Measurements from ENCODE around the gene EHMT1.

EHMT1 gene

GRCh38 chr9:137690930-137691645 lies 72.3 kb downstream of the EHMT1 start:
- Histone ChIP-seq H3K4me3 (ENCODE audit: low read depth in 1 of 2, low read length in 2 of 2) (no peak overlapping the region), H3K4me1 (ENCODE audit: control insufficient read depth in 1 of 2, insufficient read depth in 2 of 2, low read length in 2 of 2) (peaks cover 7 to 41% of the 10 kb centered on the region in 2 donors), H3K27ac (ENCODE audit: low read length) (no peak overlapping the region)

GRCh38 chr9:137691646-137692351 lies 73.0 kb downstream of the EHMT1 start:
- Histone ChIP-seq H3K36me3 (ENCODE audit: control insufficient read depth in 1 of 2, insufficient read depth in 2 of 2, low read length in 2 of 2) (no peaks in the 10 kb centered on the region), H3K9me3 (ENCODE audit: control insufficient read depth in 1 of 2, low read length in 2 of 2) (no peaks in the 10 kb centered on the region), H3K4me3 (ENCODE audit: low read depth in 1 of 2, low read length in 2 of 2) (no peak overlapping the region), H3K27ac (ENCODE audit: low read length) (no peak overlapping the region), H3K27me3 (ENCODE audit: low read depth, low read length) (no peaks in the 10 kb centered on the region), H3K4me1 (ENCODE audit: control insufficient read depth in 1 of 2, insufficient read depth in 2 of 2, low read length in 2 of 2) (peaks cover 7 to 43% of the 10 kb centered on the region in 2 donors)

More at GRCh38 chr9:137690930-137691645, 72.3 kb downstream of the EHMT1 start:
- H3K9me3 ChIP-seq (ENCODE audit: control insufficient read depth in 1 of 2, low read length in 2 of 2), result no peaks in the 10 kb centered on the region
- no peaks in the 10 kb centered on the region for H3K36me3 ChIP-seq (ENCODE audit: control insufficient read depth in 1 of 2, insufficient read depth in 2 of 2, low read length in 2 of 2)
- H3K27me3 ChIP-seq (ENCODE audit: low read depth, low read length), result no peaks in the 10 kb centered on the region

GRCh38 chr9:137694236-137694959 lies 75.6 kb downstream of the EHMT1 start:
- no peak overlapping the region for H3K27ac ChIP-seq (ENCODE audit: low read length)
- no peaks in the 10 kb centered on the region for H3K27me3 ChIP-seq (ENCODE audit: low read depth, low read length)
- H3K9me3 ChIP-seq (ENCODE audit: control insufficient read depth in 1 of 2, low read length in 2 of 2), result no peaks in the 10 kb centered on the region
- peaks cover 7 to 32% of the 10 kb centered on the region in 2 donors for H3K4me1 ChIP-seq (ENCODE audit: control insufficient read depth in 1 of 2, insufficient read depth in 2 of 2, low read length in 2 of 2)
- H3K36me3 ChIP-seq (ENCODE audit: control insufficient read depth in 1 of 2, insufficient read depth in 2 of 2, low read length in 2 of 2), result no peaks in the 10 kb centered on the region
- no peak overlapping the region for H3K4me3 ChIP-seq (ENCODE audit: low read depth in 1 of 2, low read length in 2 of 2)

- Histone ChIP-seq H3K27me3 (ENCODE audit: low read depth, low read length) (no peaks in the 10 kb centered on the region), H3K36me3 (ENCODE audit: control insufficient read depth in 1 of 2, insufficient read depth in 2 of 2, low read length in 2 of 2) (no peaks in the 10 kb centered on the region), H3K27ac (ENCODE audit: low read length) (no peak overlapping the region), H3K9me3 (ENCODE audit: control insufficient read depth in 1 of 2, low read length in 2 of 2) (no peaks in the 10 kb centered on the region), H3K4me1 (ENCODE audit: control insufficient read depth in 1 of 2, insufficient read depth in 2 of 2, low read length in 2 of 2) (peaks cover 7 to 32% of the 10 kb centered on the region in 2 donors), H3K4me3 (ENCODE audit: low read depth in 1 of 2, low read length in 2 of 2) (no peak overlapping the region)
Observed at GRCh38 chr9:137694962-137695875, 76.4 kb downstream of the EHMT1 start.

- H3K27me3 ChIP-seq (ENCODE audit: low read depth, low read length), result no peaks in the 10 kb centered on the region
- no peaks in the 10 kb centered on the region for H3K9me3 ChIP-seq (ENCODE audit: control insufficient read depth in 1 of 2, low read length in 2 of 2)
- no peaks in the 10 kb centered on the region for H3K36me3 ChIP-seq (ENCODE audit: control insufficient read depth in 1 of 2, insufficient read depth in 2 of 2, low read length in 2 of 2)
- no peak overlapping the region for H3K27ac ChIP-seq (ENCODE audit: low read length)
- H3K4me1 ChIP-seq (ENCODE audit: control insufficient read depth in 1 of 2, insufficient read depth in 2 of 2, low read length in 2 of 2), result peaks cover 6 to 28% of the 10 kb centered on the region in 2 donors
- H3K4me3 ChIP-seq (ENCODE audit: low read depth in 1 of 2, low read length in 2 of 2), result no peak overlapping the region
Observed at GRCh38 chr9:137696136-137696925, 77.5 kb downstream of the EHMT1 start.

GRCh38 chr9:137697193-137697592 lies 78.4 kb downstream of the EHMT1 start:
- Histone ChIP-seq H3K4me3 (ENCODE audit: low read depth in 1 of 2, low read length in 2 of 2) (no peak overlapping the region), H3K36me3 (ENCODE audit: control insufficient read depth in 1 of 2, insufficient read depth in 2 of 2, low read length in 2 of 2) (no peaks in the 10 kb centered on the region), H3K4me1 (ENCODE audit: control insufficient read depth in 1 of 2, insufficient read depth in 2 of 2, low read length in 2 of 2) (peaks cover 0 to 19% of the 10 kb centered on the region in 2 donors), H3K9me3 (ENCODE audit: control insufficient read depth in 1 of 2, low read length in 2 of 2) (no peaks in the 10 kb centered on the region), H3K27me3 (ENCODE audit: low read depth, low read length) (no peaks in the 10 kb centered on the region), H3K27ac (ENCODE audit: low read length) (no peak overlapping the region)

GRCh38 chr9:137697832-137698231 lies 79.0 kb downstream of the EHMT1 start:
- Histone ChIP-seq H3K9me3 (ENCODE audit: control insufficient read depth in 1 of 2, low read length in 2 of 2) (no peaks in the 10 kb centered on the region), H3K27me3 (ENCODE audit: low read depth, low read length) (no peaks in the 10 kb centered on the region), H3K36me3 (ENCODE audit: control insufficient read depth in 1 of 2, insufficient read depth in 2 of 2, low read length in 2 of 2) (peaks cover 0 to 4% of the 10 kb centered on the region in 2 donors), H3K27ac (ENCODE audit: low read length) (no peak overlapping the region), H3K4me1 (ENCODE audit: control insufficient read depth in 1 of 2, insufficient read depth in 2 of 2, low read length in 2 of 2) (peaks cover 0 to 15% of the 10 kb centered on the region in 2 donors), H3K4me3 (ENCODE audit: low read depth in 1 of 2, low read length in 2 of 2) (no peak overlapping the region)

- no peak overlapping the region for H3K4me3 ChIP-seq (ENCODE audit: low read depth in 1 of 2, low read length in 2 of 2)
- H3K36me3 ChIP-seq (ENCODE audit: control insufficient read depth in 1 of 2, insufficient read depth in 2 of 2, low read length in 2 of 2), result peaks cover 0 to 5% of the 10 kb centered on the region in 2 donors
- H3K27ac ChIP-seq (ENCODE audit: low read length), result no peak overlapping the region
- H3K9me3 ChIP-seq (ENCODE audit: control insufficient read depth in 1 of 2, low read length in 2 of 2), result peaks cover 0 to 6% of the 10 kb centered on the region in 2 donors
- peaks cover 0 to 4% of the 10 kb centered on the region in 2 donors for H3K4me1 ChIP-seq (ENCODE audit: control insufficient read depth in 1 of 2, insufficient read depth in 2 of 2, low read length in 2 of 2)
- no peaks in the 10 kb centered on the region for H3K27me3 ChIP-seq (ENCODE audit: low read depth, low read length)
Observed at GRCh38 chr9:137700911-137701310, 82.1 kb downstream of the EHMT1 start.

GRCh38 chr9:137702615-137703379 lies 84.0 kb downstream of the EHMT1 start:
- peaks cover 0 to 11% of the 10 kb centered on the region in 2 donors for H3K4me1 ChIP-seq (ENCODE audit: control insufficient read depth in 1 of 2, insufficient read depth in 2 of 2, low read length in 2 of 2)
- peaks cover 0 to 5% of the 10 kb centered on the region in 2 donors for H3K36me3 ChIP-seq (ENCODE audit: control insufficient read depth in 1 of 2, insufficient read depth in 2 of 2, low read length in 2 of 2)
- H3K27ac ChIP-seq (ENCODE audit: low read length), result no peak overlapping the region
- H3K27me3 ChIP-seq (ENCODE audit: low read depth, low read length), result no peaks in the 10 kb centered on the region
- no peak overlapping the region for H3K4me3 ChIP-seq (ENCODE audit: low read depth in 1 of 2, low read length in 2 of 2)
- H3K9me3 ChIP-seq (ENCODE audit: control insufficient read depth in 1 of 2, low read length in 2 of 2), result peaks cover 0 to 6% of the 10 kb centered on the region in 2 donors

Measured in muscle layer of duodenum (tissue), 2 donors.